GM12864 (cell line): ENCODE results near the gene ASIC5.
"Not testable (repeated sequence)": the region's sequence is repeated elsewhere in the genome, so short reads cannot be mapped to it uniquely, and the experiment has no call there.

Source experiments
- DNase-seq: peaks from one replicate; pipeline ENCODE4 v3.0.0-alpha.2; 2011; ENCODE audit warnings: low read depth
- H3K4me3 ChIP-seq: 2 replicates; pipeline ENCODE4 v1.5.1; 2011; ENCODE audit warnings: mild to moderate bottlenecking, low read depth, low read length, control low read depth
- CTCF ChIP-seq: IDR thresholded peaks from 2 replicates; pipeline ENCODE4 v1.5.1; 2011; ENCODE audit warnings: low read depth, mild to moderate bottlenecking, moderate library complexity, low read length, control low read depth, inconsistent platforms; ENCODE audit errors: missing control alignments

Gene ASIC5

GRCh38 chr4:155807021-155807420, 59.1 kb downstream of the ASIC5 start:
- no peak for DNase-seq
- no peak for TF ChIP-seq CTCF
- no peak overlapping the region for H3K4me3 ChIP-seq

GRCh38 chr4:155805016-155805415, 61.1 kb downstream of the ASIC5 start:
- no peak overlapping the region for H3K4me3 ChIP-seq
- TF ChIP-seq CTCF, result no peak
- DNase-seq, result no peak

GRCh38 chr4:155802190-155802959, 63.7 kb downstream of the ASIC5 start:
- TF ChIP-seq CTCF, result no peak
- no peak overlapping the region for H3K4me3 ChIP-seq
- DNase-seq, result no peak

- no peak overlapping the region for H3K4me3 ChIP-seq
- DNase-seq, result no peak
- no peak for TF ChIP-seq CTCF
Observed at GRCh38 chr4:155800685-155801343, 65.3 kb downstream of the ASIC5 start.

- TF ChIP-seq CTCF, result no peak
Observed at GRCh38 chr4:155799794-155800123, 66.3 kb downstream of the ASIC5 start.

GRCh38 chr4:155799116-155799793, 66.8 kb downstream of the ASIC5 start:
- no peak for DNase-seq
- TF ChIP-seq CTCF, result no peak
- H3K4me3 ChIP-seq, result no peak overlapping the region

More at GRCh38 chr4:155799794-155800123, 66.3 kb downstream of the ASIC5 start:
- DNase-seq, result no peak
- no peak overlapping the region for H3K4me3 ChIP-seq

GRCh38 chr4:155797581-155797980, 68.5 kb downstream of the ASIC5 start:
- not testable (repeated sequence) for H3K4me3 ChIP-seq, DNase-seq
